GM19238 (cell line): Measurements from ENCODE around the gene FYN.

ENCODE experiments used
- DNase-seq: peaks from one replicate; pipeline ENCODE4 v3.0.0; 2011; ENCODE audit warnings: low spot score; ENCODE audit not compliant: insufficient read length

Gene FYN

DNA sequence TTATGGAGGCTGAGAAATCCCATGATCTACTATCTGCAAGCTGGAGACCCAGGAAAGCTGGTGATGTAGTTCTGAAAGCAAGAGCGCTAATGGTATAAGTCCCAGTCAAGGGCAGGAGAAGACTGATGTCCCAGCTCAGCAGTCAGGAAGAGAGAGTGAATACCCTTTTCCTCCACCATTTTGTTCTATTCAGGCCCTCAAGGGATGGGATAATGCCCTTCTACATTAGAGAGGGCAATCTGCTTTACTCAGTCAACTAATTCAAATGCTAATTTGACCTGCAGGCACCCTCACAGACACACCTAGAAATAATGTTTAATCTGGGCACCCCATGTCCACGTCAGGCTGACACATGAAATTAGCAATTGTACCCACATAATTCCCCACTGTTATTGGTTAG, 10.8 kb upstream of the FYN start:
- no peak for DNase-seq

DNA sequence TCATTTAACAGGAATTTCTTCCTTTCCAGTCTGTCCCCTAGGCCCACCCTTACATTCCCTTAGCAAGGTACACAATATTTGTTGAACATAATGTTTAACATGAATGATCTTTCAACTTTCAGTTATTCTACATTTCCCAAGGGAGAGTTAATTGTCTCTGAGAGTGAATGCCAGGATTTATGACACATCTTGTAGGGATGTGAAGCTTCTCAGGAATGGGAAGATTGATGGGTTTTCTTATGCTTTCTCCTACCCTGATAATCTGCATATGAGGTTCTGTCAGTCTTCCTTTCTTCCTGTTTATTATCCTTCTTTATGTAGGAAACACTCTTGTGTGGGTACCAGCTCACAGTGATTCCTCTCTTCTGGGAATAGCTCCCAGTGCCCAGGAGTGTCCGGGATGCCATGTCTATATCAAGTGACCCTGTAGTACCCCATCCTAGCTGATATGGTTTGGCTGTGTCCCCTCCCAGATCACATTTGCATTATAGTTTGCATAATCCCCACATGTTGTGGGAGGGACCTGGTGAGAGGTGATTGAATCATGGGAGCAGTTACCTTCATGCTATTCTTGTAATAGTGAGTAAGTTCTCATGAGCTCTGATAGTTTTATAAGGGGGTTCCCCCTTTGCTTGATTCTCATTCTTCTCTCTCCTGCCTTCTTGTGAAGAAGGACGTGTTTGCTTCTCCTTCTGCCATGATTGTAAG, 7.1 kb upstream of the FYN start:
- DNase-seq: no peak

- no peak for DNase-seq
Measured at GRCh38 chr6:111875741-111876140, 2.5 kb upstream of the FYN start.

DNA sequence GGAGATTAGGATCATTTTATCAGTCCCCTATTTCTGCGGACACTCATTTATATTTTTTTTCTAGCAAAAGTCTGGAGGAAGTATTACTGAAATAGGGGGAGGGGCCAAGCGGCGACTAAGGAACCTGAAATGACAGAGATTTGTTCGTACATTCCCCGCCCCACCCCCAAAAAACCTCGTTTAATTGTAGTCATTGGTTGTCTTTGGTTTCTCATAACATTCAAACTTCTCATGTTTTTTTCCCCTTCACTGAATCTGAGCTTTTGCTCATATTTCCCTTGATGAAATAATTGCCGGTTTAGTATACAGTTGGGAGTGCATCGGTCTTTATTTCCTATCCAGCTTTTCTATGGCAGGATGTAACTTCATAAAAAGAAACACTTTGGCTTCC, 768 bp upstream of the FYN start:
- DNase-seq: no peak

- DNase-seq: no peak
Measured at GRCh38 chr6:111872401-111873177, 663 bp downstream of the FYN start.

GRCh38 chr6:111871725-111872400, 1.4 kb downstream of the FYN start:
- no peak for DNase-seq

DNA sequence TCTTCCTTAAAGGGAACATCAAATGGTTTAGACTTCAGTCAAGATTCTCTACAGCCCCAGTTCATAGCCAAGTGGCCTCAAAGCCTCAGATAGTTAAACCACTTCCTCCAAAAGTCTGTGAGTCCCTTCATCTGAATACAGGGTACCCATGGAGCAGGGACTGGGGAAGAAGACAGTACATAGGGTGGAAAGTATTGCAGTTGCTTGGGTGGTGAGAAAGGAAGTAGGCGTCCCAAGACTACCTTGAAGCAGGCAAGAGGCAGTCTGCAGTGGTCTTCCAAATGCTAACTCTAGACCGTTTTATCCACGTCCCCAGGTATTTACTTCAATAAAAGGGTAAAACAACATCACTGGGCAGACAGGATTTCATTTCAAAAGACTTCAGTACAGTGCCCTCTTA, 2.0 kb downstream of the FYN start:
- DNase-seq: no peak

GRCh38 chr6:111870742-111871064, 2.5 kb downstream of the FYN start:
- DNase-seq: no peak

GRCh38 chr6:111870051-111870741, 3.1 kb downstream of the FYN start:
- DNase-seq: no peak

- DNase-seq: no peak
Measured at GRCh38 chr6:111866857-111867256, 6.4 kb downstream of the FYN start.

DNA sequence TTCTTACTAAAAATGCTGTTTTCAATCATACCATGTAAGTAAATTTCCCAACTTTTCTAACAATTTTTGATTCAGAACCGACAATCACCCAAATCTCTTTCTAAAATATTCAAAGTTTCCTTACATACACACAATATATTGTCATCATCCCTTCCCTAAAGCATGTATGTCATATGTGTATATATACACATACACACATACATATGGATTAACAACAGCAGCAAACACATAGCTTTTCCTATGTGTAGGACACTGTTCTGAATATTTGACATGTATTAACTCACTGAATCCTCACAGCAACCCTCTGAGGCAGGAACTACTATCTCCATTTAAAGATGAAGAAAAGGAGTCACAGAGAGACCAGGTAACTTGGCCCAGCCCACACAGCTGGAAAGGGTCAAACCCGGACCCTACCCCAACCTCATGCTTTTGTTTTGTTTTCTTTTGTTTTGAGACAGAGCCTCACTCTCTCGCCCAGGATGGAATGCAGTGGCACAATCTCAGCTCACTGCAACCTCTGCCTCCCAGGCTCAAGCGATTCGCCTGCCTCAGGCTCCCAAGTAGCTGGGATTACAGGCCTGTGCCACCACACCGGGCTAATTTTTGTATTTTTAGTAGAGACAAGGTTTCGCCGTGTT, 7.2 kb downstream of the FYN start:
- no peak for DNase-seq

GRCh38 chr6:111865049-111865585, 8.1 kb downstream of the FYN start:
- DNase-seq: no peak

GRCh38 chr6:111864138-111865048, 8.9 kb downstream of the FYN start:
- DNase-seq: no peak

- DNase-seq: no peak
Measured at GRCh38 chr6:111862741-111863140, 10.5 kb downstream of the FYN start.

GRCh38 chr6:111862314-111862713, 10.9 kb downstream of the FYN start:
- no peak for DNase-seq

- no peak for DNase-seq
Measured at GRCh38 chr6:111861431-111861885, 11.8 kb downstream of the FYN start.

DNA sequence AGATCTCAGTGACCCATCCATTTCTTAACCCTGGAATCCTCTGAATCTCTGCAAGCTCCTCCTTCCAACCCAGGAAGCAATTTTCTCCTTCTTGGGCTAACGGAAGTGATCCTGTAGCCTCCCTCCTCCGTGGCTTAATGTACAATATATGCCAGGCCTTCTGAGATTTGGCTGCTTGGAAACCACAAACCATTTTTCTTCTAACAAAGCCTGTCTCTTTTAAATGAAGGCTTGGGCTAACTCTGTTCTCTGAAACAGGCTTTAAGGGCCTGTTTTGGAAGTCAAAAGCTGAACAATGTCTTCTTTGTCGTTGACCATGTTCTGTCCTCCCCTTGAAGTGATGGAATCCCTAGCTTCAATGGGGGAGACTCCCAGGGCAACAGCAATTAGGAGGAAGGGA, 14.9 kb downstream of the FYN start:
- DNase-seq: no peak

GRCh38 chr6:111857674-111858337, 15.4 kb downstream of the FYN start:
- DNase-seq: no peak

GRCh38 chr6:111855753-111856152, 17.5 kb downstream of the FYN start:
- DNase-seq: no peak

GRCh38 chr6:111854683-111855082, 18.6 kb downstream of the FYN start:
- no peak for DNase-seq
